Testis (tissue), 2 donors: ENCODE data around the gene STARD13.
"Not testable (repeated sequence)": the region's sequence is repeated elsewhere in the genome, so short reads cannot be mapped to it uniquely, and the experiment has no call there.

Source experiments
- CTCF ChIP-seq, 3 experiments: fragments of 450-650 bp in 2 of 3; fragments of 200-600 bp in 1 of 3; sonication (generic) in 1 of 3; IDR thresholded peaks; one replicate each; pipeline ENCODE4 v1.5.1; 2016 to 2019; ENCODE audit warnings: antibody characterized with exemption in 3 of 3, mild to moderate bottlenecking in 2 of 3, moderate library complexity in 1 of 3
- POLR2A ChIP-seq: fragments of 450-650 bp; IDR thresholded peaks from one replicate; pipeline ENCODE4 v1.6.1; 2017; ENCODE audit warnings: antibody characterized with exemption, mild to moderate bottlenecking, moderate library complexity

GRCh38 chr13:33177340-33178208 lies 108.0 kb downstream of the STARD13 start:
- TF ChIP-seq CTCF (IDR thresholded peaks at IDR 0.05); POLR2A: not testable (repeated sequence)
